ENCODE results near the gene CHMP6.

Gene CHMP6

DNA sequence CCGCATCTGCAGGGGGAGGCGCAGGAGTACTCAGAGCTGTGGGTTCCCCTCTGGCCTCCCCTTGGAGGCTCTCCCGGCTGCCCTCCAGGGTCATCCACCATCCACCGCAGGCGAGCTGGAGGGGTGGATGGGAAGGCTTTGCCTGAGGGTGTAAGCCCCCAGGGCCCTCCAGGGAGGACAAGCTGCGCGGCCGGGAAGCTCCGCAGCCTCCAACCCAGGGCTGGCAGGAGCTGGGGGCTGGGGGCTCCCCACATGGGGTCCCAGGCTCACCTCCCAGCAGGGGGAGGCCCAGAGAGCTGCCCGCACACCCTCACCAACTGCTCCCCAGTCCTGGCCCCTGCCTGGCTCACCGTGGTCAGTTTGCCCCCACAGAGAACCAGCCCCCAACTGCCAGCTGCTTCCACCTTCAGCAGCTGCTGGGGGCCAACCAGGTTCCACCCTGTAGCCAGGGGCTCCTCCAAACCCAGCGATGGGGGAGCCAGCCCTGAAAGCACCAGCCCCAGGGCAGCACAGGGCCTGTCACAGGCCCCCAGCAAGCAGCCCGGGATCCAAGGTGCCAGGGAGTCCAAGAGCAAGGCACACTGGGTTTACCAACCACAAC, 19.8 kb upstream of the CHMP6 start:
- no peak for FAIRE-seq

DNA sequence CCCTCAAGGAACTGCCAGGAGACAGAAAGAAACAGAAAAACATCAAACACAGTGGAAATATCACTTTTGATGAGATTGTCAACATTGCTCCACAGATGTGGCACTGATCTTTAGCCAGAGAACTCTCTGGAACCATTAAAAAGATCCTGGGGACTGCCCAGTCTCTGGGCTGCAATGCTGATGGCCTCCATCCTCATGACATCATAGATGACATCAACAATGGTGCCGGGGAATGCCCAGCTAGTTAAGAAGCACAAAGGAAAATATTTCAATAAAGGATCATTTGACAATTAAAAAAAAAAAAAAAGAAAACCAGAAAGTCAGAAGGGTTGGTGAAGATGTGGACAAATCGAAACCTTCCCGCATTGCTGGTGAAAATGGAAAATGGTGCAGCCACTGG, 14.9 kb upstream of the CHMP6 start:
- no peak for FAIRE-seq

DNA sequence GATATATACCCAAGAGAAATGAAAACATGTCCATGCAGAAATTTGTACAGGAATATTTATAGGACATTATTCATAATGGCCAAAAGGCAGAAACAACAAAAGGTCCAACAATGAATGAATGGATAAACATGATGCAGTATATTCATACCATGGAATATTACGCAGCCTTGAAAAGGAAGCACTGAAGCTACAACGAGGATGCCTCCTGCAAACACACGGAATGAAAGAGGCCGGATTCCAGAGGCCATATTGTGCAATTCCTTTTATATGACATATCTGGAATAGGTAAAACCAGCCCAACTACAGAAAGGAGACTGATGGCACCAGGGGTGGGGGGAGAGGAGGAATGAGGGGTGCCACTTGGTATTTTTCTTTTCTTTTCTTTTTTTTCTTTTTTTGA, 14.5 kb upstream of the CHMP6 start:
- FAIRE-seq: no peak

DNA sequence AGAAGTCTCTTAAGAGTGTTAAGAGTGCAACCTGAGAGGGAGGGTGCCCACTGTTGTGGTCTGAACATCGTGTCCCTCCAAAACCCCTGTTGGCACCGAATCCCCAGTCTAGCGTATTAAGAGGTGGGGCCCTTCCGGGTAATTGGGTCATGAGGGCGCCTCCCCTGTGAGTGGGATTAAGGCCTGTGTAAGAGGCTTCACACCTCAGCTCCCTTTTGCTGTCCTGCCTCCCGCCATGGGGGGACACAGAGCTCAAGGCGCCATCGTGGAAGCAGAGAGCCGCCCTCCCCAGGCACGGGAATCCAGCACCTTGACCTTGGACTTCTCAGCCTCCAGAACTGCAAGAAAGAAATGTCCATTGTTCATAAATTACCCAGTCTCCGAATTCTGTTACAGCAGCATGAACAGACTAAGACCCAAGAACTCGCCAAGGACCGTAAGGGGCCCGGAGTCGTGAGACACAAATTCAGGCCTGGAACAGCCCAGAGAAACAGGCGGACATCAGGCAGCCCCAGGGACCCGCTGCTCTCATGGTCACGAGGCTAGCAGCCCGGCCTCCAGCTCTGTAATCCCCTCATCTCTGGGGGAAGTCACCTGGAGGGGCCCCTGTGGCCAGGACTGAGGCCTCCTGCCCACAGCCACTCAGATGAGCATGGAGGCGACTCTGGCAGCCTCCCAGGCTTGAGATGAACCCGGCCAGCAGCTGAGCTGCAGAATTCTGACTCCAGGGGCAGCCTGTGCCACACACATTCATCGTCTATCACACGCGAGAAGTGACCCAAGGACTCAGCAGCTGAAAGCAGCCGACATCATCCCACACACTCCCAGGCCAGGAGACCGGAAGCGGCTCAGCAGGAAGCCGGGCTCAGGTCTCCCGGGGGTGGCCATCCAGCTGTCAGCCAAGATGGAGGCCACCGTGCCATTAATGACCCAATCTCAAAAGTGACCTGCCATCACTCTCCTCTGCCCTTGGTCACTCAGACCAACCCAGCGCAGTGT, 12.8 kb upstream of the CHMP6 start:
- no peak for FAIRE-seq

DNA sequence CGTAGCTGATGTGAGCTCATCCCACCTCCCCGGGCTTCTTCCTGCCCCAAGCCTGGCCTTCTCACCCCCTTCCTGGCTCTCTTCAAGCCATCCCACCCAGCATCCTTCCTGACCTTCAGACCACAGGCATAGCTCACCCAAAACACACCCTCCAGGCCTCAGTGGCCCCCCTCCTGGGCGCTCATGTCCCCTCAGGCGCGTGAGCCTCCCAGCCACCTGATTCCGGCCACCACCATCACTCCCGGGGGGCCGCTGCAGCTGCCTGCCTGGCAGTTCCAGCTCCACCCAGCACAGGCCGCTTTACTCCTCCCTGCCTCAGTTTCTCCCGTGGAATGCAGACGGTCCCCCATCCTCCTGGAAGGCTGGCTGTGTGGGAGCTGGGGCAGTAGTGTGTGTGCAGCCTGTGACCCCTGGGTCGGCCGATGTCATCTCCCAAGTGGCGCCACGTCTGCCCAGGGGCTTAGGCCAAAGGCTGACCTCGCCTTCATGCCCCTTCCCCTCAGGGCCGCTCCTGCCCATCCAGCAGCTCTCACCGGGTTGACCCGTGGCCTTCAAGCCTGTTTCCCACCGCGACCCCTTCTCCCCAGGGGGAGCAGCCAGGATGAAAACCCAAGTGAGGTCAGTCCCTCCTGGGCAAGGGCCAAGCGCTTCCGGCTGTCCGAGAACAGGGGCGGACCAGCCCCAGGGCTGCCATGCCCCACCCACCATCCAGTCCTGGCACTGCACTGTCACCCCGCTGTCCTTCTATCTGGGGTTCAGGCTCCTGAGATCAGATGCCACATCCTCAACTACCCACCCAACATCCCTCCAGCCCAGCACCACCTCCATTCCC, 11.9 kb upstream of the CHMP6 start:
- no peak for FAIRE-seq

DNA sequence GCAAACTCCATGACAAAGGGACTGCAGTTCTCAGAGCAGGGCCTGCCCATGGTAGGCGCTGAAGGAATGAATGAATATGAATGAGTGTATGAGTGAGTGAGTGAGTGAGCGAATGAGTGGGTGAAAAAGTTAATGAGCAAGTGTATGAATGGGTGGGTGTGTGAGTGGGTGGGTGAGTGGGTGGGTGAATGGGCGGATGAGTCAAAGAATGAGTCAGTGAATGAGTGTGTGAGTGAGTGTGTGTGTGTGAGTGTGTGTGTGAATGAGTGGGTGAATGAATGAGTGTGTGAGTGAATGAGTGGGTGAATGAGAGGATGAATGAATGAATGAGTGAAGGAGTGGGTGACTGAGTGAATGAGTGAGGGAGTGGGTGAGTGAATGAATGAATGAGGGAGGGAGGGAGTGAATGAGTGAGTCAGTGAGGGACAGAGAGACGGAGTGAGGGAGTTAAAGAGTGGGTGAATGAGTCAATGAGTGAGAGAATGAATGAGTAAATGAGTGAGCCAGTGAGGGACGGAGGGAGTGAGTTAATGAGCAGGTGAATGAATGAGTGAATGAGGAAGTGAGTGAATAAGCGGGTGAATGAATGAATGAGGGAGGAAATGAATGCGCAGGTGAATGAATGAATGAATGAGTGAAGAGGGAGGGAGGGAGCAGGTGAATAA, 11.1 kb upstream of the CHMP6 start:
- FAIRE-seq: no peak

DNA sequence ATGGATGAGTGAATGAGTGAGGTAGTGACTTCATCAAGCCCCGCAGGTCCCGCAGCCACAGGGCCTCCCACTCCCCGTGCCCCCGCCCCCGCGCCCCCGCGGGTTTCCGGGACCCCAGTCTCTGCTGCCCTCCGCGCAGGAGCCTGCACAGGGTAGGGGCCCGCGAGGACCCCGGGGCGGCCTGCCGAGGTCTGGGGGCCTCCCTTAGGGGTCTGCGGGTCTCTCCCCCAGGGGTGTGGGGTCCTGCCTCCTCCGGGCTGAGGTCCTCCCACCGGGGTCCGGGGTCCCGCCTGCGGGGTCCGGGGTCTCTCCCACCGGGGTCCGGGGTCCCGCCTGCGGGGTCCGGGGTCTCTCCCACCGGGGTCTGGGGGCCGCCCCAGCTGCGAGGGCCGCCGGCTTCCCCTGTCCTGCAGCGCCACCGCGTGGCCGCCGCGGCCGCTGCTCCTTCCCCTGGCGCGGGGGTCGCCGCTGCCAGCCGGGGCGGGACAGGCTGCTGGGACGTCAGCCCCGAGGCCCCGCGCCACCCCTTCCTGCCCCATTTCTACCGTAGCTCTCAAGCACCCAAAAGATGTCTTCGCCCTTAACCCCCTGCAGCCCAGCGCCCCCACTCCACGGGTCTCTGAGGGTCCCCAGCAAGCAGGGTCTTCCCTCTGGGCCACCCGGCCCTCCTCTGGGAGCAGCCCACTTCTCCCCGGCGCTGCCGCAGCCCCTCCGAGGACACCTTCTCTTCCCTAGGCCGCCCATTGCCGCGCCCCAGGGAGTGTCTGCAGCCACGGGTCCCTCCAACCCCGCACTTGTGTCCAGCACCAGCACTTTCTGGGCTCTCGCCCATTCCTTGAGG, 10.4 kb upstream of the CHMP6 start:
- no peak for FAIRE-seq

DNA sequence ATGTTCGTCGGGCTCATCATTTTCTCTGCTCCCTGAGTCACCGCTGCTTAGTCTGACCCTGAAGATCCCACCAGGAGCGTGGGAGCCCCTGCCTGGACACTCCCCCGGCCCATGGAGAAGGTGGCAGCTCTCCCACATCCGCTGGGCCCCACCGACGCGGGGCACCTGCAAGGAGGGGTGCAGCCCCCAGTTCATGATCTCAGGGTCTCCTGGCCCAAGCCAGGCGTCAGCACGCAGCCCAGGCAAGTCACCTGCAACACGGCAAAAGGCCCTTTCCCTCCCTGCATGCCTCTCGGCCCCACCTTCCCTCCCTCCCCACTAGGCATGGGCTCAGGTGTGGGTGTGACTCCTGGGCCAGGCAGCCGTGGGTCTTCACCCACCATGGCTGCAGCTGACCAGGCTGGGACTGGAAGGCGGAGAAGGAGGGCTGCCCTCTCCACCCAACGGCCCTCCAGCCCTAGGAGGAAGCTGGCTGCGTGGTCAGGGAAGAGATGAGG, 9.7 kb upstream of the CHMP6 start:
- FAIRE-seq: no peak

DNA sequence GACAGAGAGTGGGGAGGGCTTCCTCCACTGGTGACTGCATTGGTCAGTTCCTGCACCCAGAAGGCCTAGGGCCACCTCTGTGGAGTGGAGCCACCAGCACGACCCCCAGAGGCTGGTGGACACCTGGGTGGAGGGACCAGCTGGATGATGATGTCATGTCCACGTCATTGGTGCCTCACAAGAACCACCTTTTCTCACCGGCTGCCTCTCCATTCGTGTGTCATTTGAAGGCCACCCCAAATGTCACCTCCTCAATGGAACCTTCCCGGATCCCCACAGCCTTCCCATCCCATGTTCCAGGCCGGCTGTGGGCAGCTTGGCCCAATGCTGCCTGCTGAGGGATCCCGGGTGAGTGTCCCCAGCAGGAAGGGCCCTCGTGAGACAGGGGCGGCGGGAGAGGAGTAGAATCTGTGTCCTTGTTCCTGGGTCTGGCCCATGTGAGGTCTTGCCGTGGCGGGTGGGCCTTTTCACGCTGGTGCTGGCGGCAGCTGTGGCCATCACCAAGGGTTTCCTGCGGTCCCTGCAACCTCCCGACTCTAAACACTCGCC, 9.1 kb upstream of the CHMP6 start:
- no peak for FAIRE-seq

DNA sequence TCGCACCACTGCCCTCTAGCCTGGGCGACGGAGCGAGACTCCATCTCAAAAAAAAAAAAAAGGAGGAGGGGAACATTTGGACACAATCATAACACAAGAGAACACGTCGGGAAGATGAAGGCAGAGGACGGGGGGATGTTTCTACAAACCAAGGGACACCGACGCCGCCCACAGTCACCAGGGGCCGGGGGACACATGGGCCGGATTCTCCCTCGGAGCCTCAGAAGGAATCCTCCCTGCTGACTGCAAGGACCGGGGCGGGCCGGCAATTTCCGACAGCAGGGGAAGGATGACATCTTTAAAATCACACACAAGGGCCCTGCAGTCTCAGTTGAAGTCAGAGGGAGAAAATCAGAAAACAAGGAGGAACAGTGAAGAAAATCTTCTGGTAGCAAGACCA, 8.1 kb upstream of the CHMP6 start:
- FAIRE-seq: no peak

DNA sequence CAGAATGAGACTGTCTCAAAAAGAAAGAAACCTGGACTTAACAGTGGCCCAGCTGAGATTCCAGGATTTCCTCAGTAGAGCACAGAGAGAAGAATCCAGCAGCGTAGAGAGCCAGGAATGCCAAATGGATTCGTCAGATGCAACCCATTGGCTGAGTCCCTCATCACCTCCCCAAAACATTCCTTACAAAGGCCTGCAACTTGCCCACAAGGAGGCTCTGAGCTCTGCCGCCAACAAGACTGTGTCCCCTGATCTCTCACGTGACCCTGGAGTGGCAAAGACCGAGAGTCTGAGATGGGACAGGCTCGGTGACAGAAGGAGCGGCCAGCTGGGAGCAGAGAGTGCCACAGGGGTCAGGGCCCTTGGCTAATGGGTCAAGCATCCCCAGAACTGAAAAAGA, 6.9 kb upstream of the CHMP6 start:
- FAIRE-seq: peak; percentile 95

DNA sequence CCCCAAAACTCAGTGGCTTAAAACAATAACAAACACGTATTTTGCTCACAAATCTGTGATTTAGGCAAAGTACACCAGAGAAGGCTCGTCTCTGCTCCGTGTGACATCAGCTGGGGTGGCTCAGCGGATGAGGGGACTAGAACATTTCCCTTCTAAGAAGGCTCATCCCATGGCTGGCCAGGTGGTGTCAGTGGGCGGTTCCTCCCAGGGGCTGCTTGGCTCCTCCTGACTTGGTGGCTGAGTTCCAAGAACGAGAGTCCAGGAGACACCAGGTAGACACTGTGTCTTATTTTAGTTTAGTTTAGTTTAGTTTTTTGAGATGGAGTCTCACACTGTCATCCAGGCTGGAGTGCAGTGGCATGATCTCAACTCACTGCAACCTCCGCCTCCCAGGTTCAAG, 5.6 kb upstream of the CHMP6 start:
- FAIRE-seq: no peak

DNA sequence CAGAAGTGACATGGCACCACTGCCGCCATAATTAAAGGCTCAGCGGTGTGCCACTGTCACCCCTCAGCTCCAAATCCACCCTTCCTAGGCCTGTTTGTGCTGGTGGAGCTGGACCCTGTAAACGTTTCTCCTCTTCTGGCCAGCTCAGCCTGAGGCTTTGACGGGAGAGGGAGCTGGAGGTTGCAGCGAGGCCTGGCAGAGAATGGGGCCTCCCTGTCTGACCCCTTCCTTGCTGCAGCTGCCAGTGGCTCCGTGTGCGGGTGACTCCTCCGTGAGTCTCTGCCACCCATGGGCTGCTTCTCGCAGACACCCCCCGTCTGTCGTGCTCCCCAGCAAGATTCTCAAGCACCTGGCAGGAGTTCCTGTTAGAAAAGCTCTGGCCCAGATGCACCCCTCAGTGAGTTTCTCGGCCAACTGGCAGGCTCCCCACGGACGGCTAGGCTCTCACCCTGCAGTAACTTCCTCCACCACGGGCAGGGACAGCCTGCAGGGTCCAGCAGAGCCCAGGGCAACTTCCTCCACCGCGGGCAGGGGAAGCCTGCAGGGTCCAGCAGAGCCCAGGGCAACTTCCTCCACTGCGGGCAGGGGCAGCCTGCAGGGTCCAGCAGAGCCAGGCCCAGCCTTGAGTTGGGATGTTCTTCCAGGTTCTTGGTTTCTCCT, 4.7 kb upstream of the CHMP6 start:
- FAIRE-seq: no peak

DNA sequence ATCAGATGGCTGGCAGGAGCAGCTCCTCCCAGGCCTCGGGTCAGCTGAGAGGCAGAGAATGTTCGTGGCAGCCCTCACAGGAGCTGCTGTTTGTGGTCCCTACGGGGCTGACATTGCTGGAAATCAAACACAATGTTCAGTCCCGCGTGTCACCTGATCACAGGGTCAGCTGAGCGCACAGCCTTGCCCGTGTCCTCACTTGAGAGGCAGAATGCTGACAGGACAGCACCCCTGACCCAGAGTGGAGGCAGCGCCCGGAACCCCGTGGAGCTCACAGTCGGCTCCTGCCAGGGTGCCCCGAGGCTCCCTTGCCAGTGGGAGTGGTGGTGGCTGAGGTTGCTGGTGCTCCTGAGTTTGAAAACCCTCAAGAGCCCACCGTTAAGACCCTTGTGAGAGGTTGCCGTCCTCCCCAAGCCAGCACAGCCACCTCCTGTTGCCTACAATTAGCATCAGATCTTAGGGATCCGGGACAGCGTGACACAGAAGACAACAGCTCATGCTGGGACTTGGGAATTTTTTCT, 3.6 kb upstream of the CHMP6 start:
- no peak for FAIRE-seq

DNA sequence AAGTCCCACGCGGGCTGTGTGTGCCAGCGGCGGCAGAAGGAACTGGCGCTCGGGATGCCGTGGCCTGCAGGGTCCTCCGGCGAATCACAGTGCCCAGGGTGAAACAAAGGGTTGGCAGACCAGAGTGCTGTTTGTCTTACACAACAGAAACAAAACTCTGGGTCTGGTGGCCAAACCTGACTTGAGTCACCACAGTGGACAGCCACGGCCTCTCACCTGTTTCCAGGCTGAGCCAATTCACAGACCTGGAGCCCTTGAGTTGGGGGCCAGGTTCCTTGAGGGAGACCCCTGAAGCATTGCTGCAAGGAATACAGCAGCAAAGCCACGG, 2.1 kb upstream of the CHMP6 start:
- FAIRE-seq: no peak

DNA sequence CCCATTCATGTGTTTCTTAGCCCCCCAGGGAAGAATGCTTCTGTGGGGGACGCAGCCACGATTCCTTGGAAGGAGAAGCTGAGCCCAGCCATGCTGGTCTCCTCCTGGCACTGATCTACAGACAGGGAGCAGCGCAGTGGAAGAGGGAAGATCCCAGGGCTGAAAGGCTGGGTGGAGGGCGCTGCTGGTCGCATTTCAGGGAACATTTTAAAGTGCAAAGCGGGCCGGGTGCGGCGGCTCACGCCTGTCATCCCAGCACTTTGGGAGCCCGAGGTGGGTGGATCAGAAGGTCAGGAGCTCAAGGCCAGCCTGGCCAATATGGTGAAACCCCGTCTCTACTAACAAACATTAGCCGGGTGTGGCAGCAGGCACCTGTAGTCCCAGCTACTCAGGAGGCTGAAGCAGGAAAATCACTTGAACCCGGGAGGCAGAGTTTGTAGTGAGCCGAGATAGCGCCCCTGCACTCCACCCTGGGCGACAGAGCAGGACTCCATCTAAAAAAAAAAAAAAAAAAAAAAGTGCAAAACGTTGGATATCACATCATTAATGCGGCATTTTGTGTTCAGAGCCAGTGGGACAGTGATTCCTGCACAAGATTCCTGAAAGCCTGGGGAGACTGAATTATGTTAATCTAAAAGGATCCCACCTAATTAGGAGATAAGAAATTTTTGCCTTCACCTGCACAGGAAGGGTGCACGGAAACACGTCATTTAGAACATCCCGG, 558 bp upstream of the CHMP6 start:
- FAIRE-seq: no peak

DNA sequence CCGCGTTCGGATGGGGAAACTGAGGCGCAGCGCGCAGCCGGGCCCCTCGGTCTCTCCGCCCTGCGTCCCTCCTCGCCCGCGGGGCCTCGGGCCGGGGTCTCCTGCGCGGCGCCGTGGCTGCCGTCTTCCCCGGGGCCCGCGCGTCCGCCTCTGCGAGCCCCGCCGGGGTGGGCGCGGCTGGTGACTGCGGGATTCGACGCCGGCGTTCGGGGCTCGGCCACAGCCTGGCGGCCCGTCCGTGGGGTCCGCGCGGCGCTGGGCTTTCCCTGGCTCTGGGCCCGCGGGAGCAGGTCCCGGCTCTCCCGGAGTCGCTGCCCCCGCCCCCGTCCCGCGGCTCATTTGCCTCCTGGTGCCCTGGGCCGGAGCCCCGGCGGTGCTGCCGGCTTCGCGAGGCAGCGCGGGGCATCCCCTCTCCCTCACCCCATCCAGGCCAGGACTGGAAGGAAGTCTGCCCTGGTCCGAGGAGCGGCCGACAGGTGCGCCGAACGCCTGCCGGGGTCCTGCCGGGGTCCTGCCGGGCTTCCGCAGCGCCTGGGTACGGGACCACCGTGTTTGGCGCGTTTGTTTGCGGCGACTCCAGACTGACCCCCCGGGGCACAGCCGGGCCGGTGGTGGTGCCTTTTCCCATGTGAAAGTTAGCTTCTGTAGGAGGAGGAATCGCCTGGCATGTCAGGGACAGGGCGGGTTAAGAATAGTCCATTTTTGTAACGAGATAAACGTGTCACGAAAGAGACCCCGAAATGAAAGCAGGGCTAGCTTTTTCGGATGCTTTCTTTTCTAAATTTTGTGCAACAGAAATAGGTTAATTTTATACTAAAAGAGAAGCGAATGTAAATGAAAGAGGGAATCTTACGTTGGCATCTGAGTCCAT, 671 bp downstream of the CHMP6 start:
- no peak for FAIRE-seq

DNA sequence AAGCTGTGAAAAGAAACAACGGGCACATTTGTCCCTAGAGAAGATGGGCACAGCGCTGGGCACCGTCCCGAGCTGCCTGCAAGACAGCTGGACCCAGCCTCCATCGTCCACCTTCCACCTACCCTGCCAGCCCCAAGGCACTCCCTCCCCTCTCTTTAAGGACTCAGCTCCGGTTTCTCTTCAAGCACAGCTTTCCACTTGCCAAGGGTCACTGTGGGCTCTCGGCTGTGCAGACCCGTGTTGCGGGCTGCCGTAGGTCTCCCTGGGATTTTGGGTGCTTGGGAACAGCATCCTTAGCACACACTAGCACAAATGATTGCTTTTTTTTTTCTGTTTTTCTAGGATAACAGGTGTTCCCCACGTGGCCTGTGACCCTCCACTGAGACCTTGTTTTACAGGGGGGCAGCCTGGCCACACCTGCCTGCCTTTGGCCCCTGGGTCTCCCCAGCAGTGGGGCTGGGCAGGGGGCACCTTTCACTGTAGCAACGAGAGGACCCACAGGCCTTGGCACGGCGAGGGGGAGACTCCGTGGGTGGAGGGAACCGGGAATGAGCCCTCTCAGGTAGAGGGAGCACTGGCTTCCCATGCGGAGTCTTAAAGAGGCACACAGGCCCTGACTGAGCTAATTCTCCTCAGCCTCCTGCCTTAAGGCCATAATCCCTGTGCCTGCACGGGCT, 1.4 kb downstream of the CHMP6 start:
- FAIRE-seq: no peak

DNA sequence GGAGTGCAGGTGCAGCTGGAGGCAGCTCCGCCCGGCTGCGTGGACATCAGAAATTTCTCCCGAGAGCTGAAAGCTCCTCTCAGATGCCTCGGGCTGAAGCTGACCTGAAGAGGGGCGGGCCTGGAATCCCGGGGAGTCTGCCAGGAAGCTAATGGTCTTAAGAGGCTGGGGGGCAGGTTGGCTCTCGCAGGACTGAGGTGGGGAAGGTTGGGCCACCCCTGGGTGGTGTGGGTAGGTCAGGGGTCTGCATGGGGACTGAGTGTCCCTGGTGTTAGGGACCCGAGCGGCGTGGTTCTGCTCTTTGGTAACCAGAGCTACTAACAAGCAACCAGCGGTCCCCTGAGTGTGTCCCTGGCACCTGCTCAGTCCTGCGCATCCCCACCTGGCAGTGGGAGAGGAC, 3.5 kb downstream of the CHMP6 start:
- FAIRE-seq: no peak
